Stimulated activated CD4-positive, alpha-beta T cell treated with anti-CD3 and anti-CD28 coated beads, Interleukin-4, amount 100 ng/mL, for 1 hour (primary cell): ENCODE measurements around the gene APOL4.
"Not testable (repeated sequence)": the region's sequence is repeated elsewhere in the genome, so short reads cannot be mapped to it uniquely, and the experiment has no call there.

Experiments
- DNase-seq: peaks from one replicate; pipeline ENCODE4 v3.0.0-alpha.2; 2020

Gene APOL4

DNA sequence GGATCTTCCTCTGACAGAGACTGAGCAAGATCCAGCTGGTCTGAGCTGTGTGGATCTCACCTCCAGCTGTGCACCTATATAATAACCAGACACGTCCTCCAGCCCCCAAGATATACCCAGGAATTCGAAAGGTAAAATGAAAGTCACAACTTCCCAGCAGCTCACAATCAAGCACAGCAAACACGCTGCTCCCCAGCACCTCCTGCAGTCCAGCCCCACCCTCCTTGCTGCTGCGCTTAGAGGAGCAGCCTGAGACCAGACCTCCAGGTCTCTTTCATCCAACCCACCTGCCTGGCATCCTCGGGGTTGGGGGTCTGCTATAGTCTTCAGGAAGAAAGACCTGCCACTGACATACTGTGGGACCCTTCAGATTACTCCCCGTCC lies 3.0 kb upstream of the APOL4 start:
- DNase-seq = no peak

DNA sequence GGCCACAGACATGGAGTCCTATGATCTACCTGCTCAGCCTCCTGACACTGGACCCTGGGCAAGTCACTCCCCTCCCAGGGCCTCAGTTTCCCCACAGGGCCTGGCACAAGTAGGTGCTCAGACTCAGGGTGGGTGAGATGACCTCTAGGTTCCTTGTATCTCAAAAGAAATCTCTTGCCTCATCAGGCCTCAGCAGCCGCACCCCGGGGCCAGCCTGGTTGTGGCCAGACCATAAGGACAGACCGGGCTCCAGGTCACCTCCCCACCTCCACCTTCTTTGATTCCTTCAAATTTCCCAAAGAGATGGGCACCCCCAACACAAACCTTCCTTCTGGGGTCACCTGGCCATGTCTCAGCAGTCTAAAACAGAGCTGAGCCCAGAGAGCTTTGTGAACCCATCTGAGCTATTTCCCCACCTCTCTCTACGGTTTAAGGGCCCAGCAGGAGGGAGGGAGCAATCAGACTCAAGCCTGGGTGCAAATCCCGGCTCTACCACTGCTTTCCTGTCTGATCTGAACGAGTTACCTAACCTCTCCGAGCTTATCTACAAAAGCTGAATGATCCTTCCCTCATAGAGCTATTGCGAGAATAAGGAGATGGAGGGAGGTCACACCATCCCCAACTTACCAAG lies 2.5 kb upstream of the APOL4 start:
- no peak for DNase-seq

DNA sequence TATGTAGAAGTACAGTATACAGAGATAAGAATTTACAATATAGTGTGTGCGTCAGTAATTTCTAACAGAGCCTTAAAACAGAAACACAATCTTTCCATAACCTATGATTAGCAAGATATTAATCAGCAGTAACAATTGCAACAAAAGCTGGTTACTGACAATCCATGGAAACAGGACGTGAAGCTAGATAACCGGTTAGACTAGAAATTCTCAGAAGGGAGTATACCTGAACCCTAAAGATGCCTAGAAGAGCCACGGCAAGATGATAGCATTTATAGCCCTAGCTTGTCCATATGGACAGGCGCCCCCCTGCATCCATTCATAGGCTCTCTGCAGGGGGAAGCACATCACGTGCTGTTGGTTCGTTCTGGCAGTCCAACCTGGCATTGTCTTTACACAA lies 1.8 kb upstream of the APOL4 start:
- not testable (repeated sequence) for DNase-seq

DNA sequence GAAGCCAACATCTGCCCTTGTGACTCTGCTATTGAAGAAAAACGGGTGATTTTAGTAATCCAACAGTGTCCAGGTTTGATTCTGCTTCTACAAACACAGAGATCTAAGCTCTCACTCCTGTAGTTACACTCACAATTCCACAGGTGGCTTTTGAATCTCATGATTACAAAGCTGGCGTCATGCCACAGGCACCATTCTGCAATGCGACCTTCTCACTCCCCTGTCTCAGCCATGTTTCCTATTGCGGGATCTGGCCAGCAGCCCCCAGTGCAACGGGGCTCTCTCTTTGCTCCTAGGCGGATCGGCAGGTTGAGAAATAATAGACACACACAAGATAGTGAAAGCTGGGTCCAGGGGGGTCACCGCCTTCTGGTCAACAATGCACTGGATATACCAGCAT lies 1.3 kb upstream of the APOL4 start:
- DNase-seq = not testable (repeated sequence)

DNA sequence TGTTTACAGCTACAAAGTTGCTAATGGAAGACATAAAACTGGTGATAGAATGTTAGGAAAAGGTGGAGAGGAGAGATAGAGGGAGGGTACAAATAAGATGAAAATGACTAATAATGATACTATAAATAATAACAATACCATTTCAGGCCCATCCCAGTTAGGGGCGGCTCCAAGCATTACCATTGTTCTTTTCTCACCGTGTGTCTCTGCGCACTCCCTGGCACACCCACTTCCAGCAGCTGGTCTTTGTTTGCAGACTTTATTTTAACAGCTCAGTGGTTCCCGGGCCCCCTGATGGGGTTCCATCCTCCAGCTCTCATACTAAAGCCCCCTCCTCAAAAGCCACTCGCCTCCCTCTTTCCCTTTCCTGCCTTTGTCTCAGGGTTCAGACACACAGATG lies 584 bp downstream of the APOL4 start:
- DNase-seq = not testable (repeated sequence)

DNA sequence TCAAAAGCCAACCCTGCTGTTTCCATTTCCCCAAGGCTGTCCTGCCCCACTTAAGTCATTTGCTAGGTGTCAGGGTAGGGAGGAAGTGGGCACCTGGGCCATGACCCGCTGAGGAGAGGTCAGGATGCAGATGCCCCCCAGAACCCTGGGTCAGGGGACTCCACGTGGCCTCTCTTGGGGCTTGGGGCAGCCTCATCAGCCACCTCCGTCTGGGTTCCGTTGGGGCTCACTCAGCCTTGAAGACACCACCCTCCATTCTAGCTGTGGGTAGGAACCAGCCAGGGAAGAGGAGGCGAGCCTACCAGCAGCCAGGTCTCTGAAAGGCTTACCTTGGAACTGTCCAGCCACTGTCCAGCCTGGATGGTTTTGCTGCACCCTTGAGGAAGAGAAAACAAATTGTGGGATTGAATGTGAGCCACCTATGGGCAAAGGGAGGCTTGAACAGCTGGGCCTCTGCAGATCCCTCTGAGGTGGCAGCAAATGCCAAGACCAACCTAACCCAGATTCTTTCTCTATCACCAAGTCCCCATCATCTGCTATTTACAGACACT lies 2.5 kb downstream of the APOL4 start:
- no peak for DNase-seq

DNA sequence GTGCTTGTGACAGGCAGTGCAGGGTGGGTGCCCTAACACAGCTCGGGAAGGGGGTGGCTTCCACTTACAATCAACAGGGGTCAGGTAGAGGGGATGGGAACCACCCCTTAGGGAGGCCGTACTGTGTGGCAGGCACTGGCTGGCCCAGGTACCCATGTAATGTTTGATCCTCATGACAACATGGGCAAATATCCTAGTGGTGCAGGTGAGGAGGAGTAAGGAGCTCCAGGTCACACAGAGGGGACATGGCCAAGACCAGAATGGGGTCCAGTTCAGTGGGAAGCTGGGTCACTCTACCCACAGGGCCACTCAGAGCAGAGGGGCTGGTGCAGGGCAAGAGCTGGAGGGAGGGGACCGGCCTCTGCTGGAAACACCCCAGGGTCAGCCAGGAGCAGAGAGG lies 3.1 kb downstream of the APOL4 start:
- no peak for DNase-seq

DNA sequence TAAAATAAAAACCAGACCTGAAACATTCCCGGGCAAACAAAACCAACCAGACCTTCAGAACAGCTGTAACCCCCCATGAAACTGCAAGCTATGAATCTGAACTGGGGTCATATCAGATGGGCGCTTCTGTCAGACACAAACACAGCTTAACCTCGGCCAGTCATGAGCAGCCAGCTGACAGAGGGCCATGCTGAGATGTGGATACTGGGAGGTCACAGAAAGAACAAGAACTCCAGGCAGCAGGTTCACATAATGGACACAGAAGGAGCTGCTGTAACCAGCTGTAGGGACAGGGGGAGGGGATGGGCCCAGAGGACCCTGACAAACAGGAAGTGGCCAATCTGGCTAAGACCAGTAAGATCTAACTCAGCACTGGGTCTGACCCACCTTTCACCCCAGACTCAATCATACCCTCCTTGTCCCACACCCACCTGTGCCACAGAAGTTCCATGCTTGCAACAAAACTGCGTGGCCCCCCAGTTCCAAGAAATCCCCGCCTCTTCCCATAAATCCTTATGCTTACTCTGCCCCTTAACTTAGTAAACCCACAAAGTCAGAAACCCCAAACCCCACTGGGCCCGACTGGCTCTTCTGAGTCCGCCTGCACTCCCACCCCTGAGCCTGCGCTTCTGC lies 4.0 kb downstream of the APOL4 start:
- DNase-seq = no peak

DNA sequence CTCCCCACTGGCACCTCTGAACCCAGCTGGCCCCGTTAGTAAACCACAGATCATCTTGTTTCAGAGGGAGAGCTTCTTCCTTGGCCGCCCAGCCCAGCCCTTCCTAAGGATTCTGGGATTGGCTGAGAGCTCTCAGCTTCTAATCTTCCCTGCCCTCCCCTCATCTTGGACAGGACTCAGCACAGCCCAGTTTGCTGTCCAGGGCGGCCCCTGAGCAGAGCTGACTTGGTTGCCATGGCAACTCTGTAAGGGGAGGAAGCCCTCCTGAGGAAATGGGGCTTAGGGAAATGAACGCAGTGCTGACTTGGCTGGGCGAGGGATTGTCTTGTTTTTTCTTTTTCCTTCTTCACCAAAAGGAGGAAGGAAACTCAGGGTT lies 4.6 kb downstream of the APOL4 start:
- DNase-seq = no peak

DNA sequence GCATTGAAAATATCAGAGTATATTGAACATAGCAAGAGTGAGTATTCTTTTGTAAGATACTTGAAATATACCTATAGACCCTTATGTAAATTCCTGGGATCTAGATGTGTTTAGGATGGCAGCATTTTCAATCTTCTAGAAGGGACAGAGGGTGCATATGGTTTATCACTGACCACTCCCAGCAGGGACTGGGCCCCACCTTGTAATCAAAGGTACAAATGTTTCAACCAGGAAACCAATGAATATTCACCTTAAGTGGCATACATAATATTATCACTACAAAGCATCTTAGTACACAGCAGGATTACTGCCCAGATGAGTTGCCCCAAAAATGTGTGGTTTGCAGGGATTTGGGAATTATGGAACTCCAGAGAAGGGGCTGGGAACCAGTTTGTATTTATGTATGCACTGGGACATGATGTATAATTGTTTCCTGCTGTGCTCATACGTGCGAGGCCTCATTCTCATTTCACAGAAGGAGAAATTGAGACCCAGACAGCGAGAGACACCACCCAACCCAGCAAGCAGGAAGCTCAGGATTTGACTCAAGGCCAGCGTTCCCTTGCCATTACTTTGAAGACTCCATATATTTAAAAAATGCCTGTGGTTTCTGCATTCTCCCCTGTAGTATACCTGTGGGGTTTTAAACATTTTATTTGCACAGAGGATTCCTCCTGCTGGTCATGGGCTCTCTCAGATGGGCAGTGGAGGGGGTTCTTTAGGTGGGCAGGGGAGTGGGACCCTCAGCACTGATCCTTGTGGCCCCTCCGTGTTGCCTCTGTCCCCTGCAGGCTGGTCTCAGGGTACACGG lies 5.2 kb downstream of the APOL4 start:
- DNase-seq = no peak

DNA sequence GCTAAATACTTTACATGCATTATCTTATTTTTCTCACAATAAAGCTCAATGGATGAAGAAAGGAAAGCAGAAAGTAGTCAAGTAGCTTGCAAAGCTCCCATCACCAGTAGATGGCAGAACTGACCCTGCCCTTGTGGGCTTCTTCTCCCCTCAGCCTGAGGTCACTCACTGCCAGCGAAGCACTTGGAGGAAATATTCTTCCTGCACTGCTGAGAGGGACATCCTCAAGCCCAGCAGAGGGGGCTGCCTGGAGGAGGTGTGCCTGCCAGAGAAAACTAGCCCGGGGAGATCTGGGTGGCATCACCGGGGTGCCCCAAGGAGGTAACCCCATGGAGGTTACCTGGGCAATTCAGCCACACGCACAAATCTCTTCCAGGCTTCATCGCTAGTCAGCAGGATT lies 6.6 kb downstream of the APOL4 start:
- DNase-seq = peak; percentile 40

DNA sequence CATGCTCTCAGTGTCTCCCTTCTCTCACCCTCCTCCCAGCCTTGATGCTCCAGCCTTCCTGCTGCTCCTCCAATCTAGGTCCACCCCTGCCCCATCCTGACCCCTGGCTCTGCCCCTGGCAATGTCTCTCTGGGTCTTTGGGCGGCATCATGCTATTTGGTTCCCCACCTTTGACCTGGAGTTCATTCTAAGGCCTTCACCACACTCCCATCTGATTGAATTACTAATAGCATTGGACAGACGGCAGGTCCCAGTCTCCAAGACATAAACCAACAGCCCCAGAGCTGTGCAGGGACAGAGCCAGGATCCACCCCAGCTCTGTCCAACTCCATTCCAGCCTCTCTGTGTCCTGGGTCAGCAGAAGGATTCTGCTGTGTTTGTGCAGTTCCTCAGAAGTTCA lies 7.2 kb downstream of the APOL4 start:
- DNase-seq = no peak

DNA sequence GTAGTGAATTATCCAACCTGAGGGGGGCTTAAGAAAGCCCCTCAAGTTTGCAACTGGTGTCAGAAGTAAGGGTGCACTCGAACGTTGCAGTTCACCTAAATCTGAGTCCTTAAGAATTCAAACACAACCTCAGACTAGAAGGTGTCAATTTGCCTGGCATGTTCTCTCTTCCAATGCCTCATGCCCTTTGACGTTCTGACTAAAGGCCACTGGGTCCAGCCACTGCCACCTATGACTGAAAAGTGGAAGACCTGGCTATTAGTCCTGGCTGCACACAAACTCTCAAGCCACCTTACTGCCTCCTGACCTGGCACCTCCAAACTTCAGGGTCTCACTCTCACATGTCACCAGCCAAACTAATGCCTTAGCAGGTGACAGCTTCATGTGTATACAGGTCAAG lies 8.0 kb downstream of the APOL4 start:
- no peak for DNase-seq

DNA sequence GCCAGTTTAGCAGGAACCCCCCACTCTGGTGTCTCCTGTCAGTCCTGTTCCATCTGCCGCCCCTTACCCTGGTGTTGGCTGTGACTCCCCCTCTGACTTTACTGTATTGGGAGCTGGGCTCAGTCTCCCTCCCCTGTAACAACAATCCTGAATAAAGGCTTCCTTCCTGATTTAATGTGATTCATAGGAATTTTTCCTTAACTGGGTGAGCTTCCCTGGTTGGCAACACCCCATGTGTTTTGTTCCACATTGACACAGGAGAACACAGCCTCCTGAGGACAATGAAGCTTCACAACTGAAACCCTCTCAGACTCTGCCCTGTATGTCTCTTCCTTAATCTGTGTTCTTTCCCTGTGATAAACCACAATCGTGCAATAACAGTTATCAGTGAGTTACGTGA lies 8.4 kb downstream of the APOL4 start:
- DNase-seq = no peak

DNA sequence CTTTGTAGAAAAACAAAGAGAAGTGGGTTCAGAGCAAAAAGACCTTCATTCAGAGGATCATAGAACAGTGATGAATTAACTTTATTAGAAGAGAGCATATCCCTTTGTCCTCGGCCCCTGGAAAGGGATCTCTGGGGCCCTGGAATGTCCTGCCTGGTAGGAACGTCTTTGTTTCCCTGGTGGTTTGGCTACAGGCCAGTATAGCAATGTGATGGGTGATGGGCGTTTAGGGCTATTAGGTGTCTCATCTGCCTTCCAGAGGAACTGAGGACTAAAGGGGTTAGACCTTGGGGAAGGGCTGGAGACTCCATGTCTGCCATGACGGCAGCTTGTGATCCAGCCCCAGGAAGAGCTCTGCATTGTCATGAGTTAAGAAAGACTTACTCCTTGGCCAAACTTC lies 9.1 kb downstream of the APOL4 start:
- no peak for DNase-seq

DNA sequence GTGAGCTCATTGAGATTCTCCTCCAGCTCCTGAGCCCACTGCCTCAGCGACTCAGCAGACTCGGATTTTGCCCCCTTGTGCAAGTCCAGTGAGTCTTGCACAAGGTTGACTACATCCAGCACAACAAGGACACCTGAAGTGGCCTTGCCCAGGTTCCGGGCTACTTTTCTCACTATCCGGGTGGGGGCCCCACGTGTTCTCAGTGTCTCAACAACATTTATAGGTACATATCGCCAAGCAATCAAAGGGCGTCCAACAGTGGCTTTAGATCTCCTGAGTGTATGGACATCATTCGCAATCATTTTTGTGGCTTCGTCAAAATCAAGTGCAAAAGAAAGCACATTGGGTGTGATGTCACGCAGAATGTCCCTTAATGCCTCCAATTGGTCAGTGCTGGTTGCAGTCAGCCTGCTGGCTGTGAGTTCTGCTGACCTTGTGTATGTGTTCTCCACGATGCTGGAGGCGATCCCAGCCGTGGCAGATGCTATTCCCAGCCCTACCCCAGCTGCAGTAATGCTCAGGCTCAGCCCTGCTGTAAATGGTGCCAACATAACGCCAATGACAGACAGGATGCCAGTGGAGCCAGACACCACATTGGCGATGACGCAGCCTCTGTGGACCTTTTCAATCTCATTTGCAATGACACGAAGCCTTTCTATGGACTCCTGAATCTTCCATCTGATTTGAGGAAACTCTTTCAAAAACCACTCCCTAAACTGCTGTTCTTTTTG lies 10.3 kb downstream of the APOL4 start:
- DNase-seq = no peak

DNA sequence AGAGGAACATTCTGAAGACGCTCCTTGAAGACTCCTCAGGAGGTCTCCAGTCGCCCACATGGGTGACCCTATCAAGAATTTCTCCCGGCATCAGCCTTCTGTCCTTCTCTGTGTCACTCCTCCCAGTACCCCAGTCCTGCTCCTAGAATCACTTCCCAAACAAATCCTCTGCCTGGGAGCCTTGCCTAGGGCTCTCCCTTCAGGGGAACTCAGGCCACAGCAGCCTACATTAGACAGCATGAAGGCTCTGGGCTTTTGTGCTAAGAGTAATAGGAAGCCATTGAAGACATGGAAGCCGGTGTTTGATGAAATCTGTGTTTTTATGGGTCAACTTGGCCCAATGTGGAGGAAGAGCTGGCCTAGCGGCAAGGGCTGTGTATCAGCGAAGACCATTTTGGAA lies 13.7 kb downstream of the APOL4 start:
- DNase-seq = not testable (repeated sequence)

DNA sequence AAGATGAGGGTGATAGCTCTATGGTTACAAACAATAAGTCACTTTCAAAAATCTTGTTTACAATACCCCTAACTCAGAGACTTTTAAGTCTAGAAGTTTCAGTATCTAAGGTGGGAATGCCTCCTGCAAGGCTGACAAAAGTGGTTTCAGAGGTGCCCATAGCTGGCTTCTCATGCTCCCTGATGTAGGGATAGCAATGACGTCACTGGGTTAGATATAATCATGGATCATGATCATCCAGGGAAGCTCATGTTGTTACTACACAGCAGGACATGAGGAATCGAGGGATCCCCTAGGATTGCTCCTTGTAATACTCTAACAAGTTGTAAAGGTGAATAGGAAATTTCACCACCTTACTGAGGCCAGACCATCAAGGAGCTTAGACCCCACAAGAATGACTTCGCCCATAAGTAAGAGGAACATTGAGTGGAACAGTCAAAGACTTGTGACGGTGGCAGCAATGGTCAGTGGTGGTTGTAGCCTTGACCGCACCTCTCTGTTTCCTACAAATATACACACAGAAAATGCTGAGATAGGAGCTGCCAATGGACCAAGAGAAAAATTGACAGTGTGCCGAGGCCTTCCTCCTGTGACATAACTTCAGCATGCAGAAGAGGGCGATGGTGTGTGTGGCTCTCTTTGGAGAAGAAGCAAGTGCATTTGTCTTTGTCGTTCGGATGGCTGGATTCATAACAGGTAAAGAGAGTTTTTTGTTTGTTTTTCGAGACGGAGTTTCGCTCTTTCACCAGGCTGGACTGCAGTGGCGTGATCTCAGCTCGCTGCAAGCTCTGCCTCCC lies 15.6 kb downstream of the APOL4 start:
- no peak for DNase-seq

DNA sequence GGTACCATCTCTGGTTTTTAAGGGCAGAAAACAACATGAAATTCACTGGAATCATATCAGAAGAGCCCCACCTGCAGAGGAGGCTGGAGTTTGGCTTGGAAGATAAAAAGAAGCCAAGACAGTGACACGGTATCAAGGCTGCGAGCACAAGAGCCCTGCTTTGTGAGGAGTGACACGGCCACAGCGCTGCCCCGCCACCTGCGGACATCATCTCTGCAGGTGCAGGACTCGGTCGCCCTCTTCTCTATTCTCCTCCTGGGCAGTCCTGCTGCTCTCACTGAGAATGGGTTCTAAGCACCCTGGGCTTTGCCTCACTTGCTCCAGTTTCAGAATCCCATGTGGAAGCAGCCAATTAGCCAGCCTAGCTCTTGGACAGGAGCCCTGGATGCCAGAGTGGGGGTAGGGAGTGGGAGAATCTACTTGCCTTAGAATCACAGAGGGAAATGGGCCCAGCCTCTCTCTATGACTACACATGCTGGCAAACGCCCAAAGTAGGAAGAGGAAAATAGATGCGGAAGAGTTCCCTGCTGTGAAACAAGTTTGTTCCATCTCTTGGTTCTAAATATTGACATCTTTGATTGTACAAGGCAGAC lies 17.1 kb downstream of the APOL4 start:
- DNase-seq = no peak

DNA sequence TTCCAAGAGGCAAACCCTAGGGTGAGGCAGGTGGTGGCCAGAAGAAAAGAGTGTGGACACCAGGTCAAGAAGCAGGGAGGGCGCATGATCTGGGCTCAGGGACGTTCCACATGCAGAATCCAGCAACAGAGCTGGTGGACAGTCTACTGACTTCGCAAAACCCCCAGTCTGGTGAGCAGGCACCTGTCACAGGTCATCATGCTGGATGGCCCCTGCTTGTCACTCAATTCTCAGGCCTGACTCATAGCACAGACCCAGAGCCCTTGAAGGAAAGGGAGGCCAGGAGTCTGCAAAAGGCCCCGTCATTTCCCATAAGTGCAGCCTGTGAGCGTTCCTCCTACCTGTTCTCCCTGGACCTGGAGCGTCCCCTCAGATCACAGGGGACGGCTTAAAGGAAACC lies 18.2 kb downstream of the APOL4 start:
- no peak for DNase-seq

DNA sequence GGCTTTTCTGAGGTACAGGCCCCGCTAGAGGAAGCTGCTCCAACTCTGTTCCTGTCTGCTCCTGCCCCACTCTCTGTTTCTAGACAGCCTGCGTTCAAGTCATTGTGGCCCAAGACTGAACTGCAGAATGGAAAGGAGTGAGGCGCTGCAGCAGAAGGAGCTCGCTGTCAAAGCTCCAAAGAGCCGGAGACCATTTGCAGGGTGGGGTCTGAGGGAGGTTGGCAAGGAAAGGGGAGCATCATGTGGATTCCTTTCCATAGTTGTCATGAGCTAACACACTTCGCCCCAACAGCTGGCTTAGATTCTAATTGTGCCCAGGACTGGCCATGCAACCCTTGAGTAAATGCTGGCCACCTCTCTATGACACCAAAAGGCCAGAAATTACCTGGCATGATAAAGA lies 18.8 kb downstream of the APOL4 start:
- no peak for DNase-seq

DNA sequence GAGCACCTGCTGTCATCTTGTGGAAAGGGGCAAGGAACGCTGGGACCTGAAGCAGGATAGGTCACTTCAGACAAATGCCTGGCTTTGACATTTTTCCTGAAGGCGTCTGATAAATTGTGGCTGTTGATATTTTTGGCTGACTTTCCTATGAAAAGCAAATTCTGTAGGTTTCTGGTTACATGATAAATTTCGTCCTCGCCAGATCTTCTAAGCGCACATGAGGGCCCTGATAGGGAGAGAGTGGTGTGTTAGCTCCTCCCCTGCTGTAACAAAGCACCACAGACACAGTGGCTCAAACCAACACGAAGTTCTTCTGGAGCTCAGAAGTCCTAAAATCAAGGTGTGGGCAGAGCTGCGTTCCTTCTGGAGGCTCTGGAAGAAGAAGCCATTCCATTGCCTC lies 19.6 kb downstream of the APOL4 start:
- DNase-seq = no peak
